H9 (cell line): Measurements from ENCODE around the gene TFF1. TPM values are rescaled to one million over a fixed set of nuclear protein-coding genes. Genes with fewer than 3 reads are reported as not detected.

Experiments
- DNase-seq: peaks from one replicate; pipeline ENCODE4 v3.0.0-alpha.2; 2017
- H2AFZ ChIP-seq: one replicate; pipeline ENCODE4 v1.6.1; 2013; ENCODE audit warnings: mild to moderate bottlenecking, low read length, control low read depth, moderate library complexity
- H2AK5ac ChIP-seq: 2 replicates; pipeline ENCODE4 v1.6.1; 2013; ENCODE audit warnings: low read length, control low read depth, mixed read lengths; ENCODE audit not compliant: insufficient read length
- H2BK120ac ChIP-seq: one replicate; pipeline ENCODE4 v1.6.1; 2013; ENCODE audit warnings: low read depth, mild to moderate bottlenecking, low read length, control low read depth, inconsistent platforms; ENCODE audit not compliant: poor library complexity, severe bottlenecking
- H2BK12ac ChIP-seq: 2 replicates; pipeline ENCODE4 v1.6.1; 2013; ENCODE audit warnings: low read length, control low read depth, mixed read lengths, low read depth; ENCODE audit not compliant: insufficient read length
- H2BK15ac ChIP-seq: 2 replicates; pipeline ENCODE4 v1.6.1; 2013; ENCODE audit warnings: low read depth, low read length, control low read depth
- H2BK20ac ChIP-seq: one replicate; pipeline ENCODE4 v1.6.1; 2013; ENCODE audit warnings: low read depth, mild to moderate bottlenecking, low read length, control low read depth, inconsistent platforms; ENCODE audit not compliant: poor library complexity, severe bottlenecking
- H2BK5ac ChIP-seq: 2 replicates; pipeline ENCODE4 v1.6.1; 2013; ENCODE audit warnings: low read length, control low read depth, mixed read lengths; ENCODE audit not compliant: insufficient read length
- H3K14ac ChIP-seq: 2 replicates; pipeline ENCODE4 v1.6.1; 2013; ENCODE audit warnings: low read length, control low read depth; ENCODE audit not compliant: insufficient read depth
- H3K18ac ChIP-seq: 2 replicates; pipeline ENCODE4 v1.6.1; 2013; ENCODE audit warnings: low read depth, mild to moderate bottlenecking, mixed read lengths, low read length, control low read depth; ENCODE audit not compliant: insufficient read length
- H3K23ac ChIP-seq: 2 replicates; pipeline ENCODE4 v1.6.1; 2013; ENCODE audit warnings: low read length, control low read depth, mixed read lengths, low read depth; ENCODE audit not compliant: insufficient read length
- H3K23me2 ChIP-seq: 2 replicates; pipeline ENCODE4 v1.6.1; 2013; ENCODE audit warnings: low read depth, mild to moderate bottlenecking, mixed read lengths, low read length, control low read depth; ENCODE audit not compliant: insufficient read length, poor library complexity, severe bottlenecking
- H3K27ac ChIP-seq: 2 replicates; pipeline ENCODE4 v1.5.1; 2013; ENCODE audit warnings: low read length, control low read depth, mixed read lengths, low read depth; ENCODE audit not compliant: insufficient read length
- H3K27me3 ChIP-seq: 2 replicates; pipeline ENCODE4 v1.6.1; 2013; ENCODE audit warnings: low read length, control low read depth, inconsistent platforms; ENCODE audit not compliant: insufficient read depth
- H3K4ac ChIP-seq: 2 replicates; pipeline ENCODE4 v1.6.1; 2013; ENCODE audit warnings: low read depth, mild to moderate bottlenecking, control low read depth, inconsistent platforms, low read length, moderate library complexity
- H3K4me1 ChIP-seq: 2 replicates; pipeline ENCODE4 v1.6.1; 2013; ENCODE audit warnings: low read length, control low read depth, inconsistent platforms; ENCODE audit not compliant: insufficient read depth
- H3K4me2 ChIP-seq: 2 replicates; pipeline ENCODE4 v1.6.1; 2013; ENCODE audit warnings: low read length, control low read depth, mixed read lengths; ENCODE audit not compliant: insufficient read length, insufficient read depth
- H3K56ac ChIP-seq: 2 replicates; pipeline ENCODE4 v1.6.1; 2013; ENCODE audit warnings: low read depth, mild to moderate bottlenecking, mixed read lengths, low read length, control low read depth; ENCODE audit not compliant: insufficient read length
- H3K79me1 ChIP-seq: 2 replicates; pipeline ENCODE4 v1.6.1; 2013; ENCODE audit warnings: low read depth, mild to moderate bottlenecking, moderate library complexity, low read length, control low read depth, inconsistent platforms; ENCODE audit not compliant: insufficient read depth, poor library complexity, severe bottlenecking
- H3K79me2 ChIP-seq: 2 replicates; pipeline ENCODE4 v1.6.1; 2013; ENCODE audit warnings: low read length, control low read depth, inconsistent platforms; ENCODE audit not compliant: insufficient read depth
- H3K9ac ChIP-seq: 2 replicates; pipeline ENCODE4 v1.6.1; 2013; ENCODE audit warnings: low read length, control low read depth, mixed read lengths; ENCODE audit not compliant: insufficient read length; ENCODE audit errors: extremely low read depth
- H3K9me3 ChIP-seq: one replicate; pipeline ENCODE4 v1.6.1; 2013; ENCODE audit warnings: low read depth, low read length, inconsistent platforms; ENCODE audit not compliant: control insufficient read depth
- H3T11ph ChIP-seq: one replicate; pipeline ENCODE4 v1.6.1; 2013; ENCODE audit warnings: mild to moderate bottlenecking, low read length, control low read depth, inconsistent platforms
- H4K20me1 ChIP-seq: one replicate; pipeline ENCODE4 v1.6.1; 2013; ENCODE audit not compliant: control insufficient read depth, insufficient read length, insufficient read depth
- H4K5ac ChIP-seq: 2 replicates; pipeline ENCODE4 v1.6.1; 2013; ENCODE audit warnings: low read depth, mild to moderate bottlenecking, mixed read lengths, low read length, control low read depth; ENCODE audit not compliant: insufficient read length
- H4K8ac ChIP-seq: replicated peaks from 2 replicates; pipeline ENCODE4 v1.6.1; 2013; ENCODE audit warnings: low read length, control low read depth, mixed read lengths, low read depth; ENCODE audit not compliant: insufficient read length
- H4K91ac ChIP-seq: 2 replicates; pipeline ENCODE4 v1.6.1; 2013; ENCODE audit warnings: low read depth, mild to moderate bottlenecking, moderate library complexity, mixed read lengths, low read length, control low read depth; ENCODE audit not compliant: insufficient read length
- H3K27ac Mint-ChIP-seq, 3 experiments: 2 replicates in 2 of 3; 3 replicates in 1 of 3; pipeline ENCODE4 v1.8.0; 2020 to 2021; ENCODE audit warnings: mixed read lengths in 3 of 3, mild to moderate bottlenecking in 1 of 3, moderate library complexity in 1 of 3
- H3K27me3 Mint-ChIP-seq: 2 replicates; pipeline ENCODE4 v1.8.0; 2021; ENCODE audit warnings: low read depth, mild to moderate bottlenecking, moderate library complexity, mixed read lengths
- H3K36me3 Mint-ChIP-seq, 3 experiments: 2 replicates in 2 of 3; 3 replicates in 1 of 3; pipeline ENCODE4 v1.8.0; 2020 to 2021; ENCODE audit warnings: low read depth in 3 of 3, mixed read lengths in 3 of 3; ENCODE audit not compliant: insufficient read depth in 1 of 3
- H3K4me1 Mint-ChIP-seq, 2 experiments: 2 replicates each; pipeline ENCODE4 v1.8.0; 2020; ENCODE audit warnings: mixed read lengths in 2 of 2
- H3K4me3 Mint-ChIP-seq, 2 experiments: 2 replicates in 1 of 2; 3 replicates in 1 of 2; pipeline ENCODE4 v1.8.0; 2020 to 2021; ENCODE audit warnings: mild to moderate bottlenecking in 2 of 2, mixed read lengths in 2 of 2, moderate library complexity in 1 of 2
- H3K9me3 Mint-ChIP-seq, 2 experiments: 2 replicates in 1 of 2; 3 replicates in 1 of 2; pipeline ENCODE4 v1.8.0; 2020; ENCODE audit warnings: mild to moderate bottlenecking in 2 of 2, mixed read lengths in 2 of 2, moderate library complexity in 1 of 2
- CTCF ChIP-seq: fragments of 200-600 bp; sonication (generic); conservative IDR thresholded peaks from 3 replicates; pipeline ENCODE4 v1.8.0; 2021; ENCODE audit warnings: antibody characterized with exemption, mild to moderate bottlenecking
- WGBS: extraction: QIAGEN DNeasy Blood & Tissue Kit; methylation state at CpG from one replicate; pipeline ENCODE4 v1.1.7; 2013; ENCODE audit warnings: missing lambda C conversion rate, low lambda C conversion rate, mixed read lengths; ENCODE audit not compliant: insufficient read length; ENCODE audit errors: extremely low coverage; 5-methylcytosine and 5-hydroxymethylcytosine counted together
- total RNA-seq: library from RNA; stranded (reverse); gene quantifications from 2 replicates; pipeline ENCODE4 v1.2.1, GENCODE V29; 2021

Gene TFF1
- total RNA-seq, 1 experiment from 2014 or later, result not detected

- no peak for DNase-seq
- Mint-ChIP-seq H3K4me3 (no peak overlapping the region), H3K36me3 (no peaks in the 10 kb centered on the region), H3K9me3 (no peaks in the 10 kb centered on the region; a peak in 1 of 5 replicates), H3K27me3 (peaks cover 31% of the 10 kb centered on the region), H3K27ac (no peak overlapping the region), H3K4me1 (peaks cover 6 to 11% of the 10 kb centered on the region in 2 experiments)
- no peak overlapping the region for H4K5ac ChIP-seq
- H2BK15ac ChIP-seq, result no peak overlapping the region
- no peaks in the 10 kb centered on the region for H3K27me3 ChIP-seq
- H3K27ac ChIP-seq, result no peak overlapping the region
- no peak overlapping the region for H2AK5ac ChIP-seq
- no peak overlapping the region for H3K4me2 ChIP-seq
- H3K23me2 ChIP-seq, result no peaks in the 10 kb centered on the region
- no peak overlapping the region for H3K18ac ChIP-seq
- H2BK12ac ChIP-seq, result no peak overlapping the region
- H3K4me1 ChIP-seq, result no peaks in the 10 kb centered on the region
- H3K4ac ChIP-seq, result no peak overlapping the region
- no peak overlapping the region for H2BK120ac ChIP-seq
- no peaks in the 10 kb centered on the region for H4K20me1 ChIP-seq
- no peak overlapping the region for H3K14ac ChIP-seq
- no peaks in the 10 kb centered on the region for H3K79me1 ChIP-seq
- no peak overlapping the region for H2BK5ac ChIP-seq
- no peak overlapping the region for H4K8ac ChIP-seq
- no peaks in the 10 kb centered on the region for H3K9me3 ChIP-seq
- H3T11ph ChIP-seq, result no peak overlapping the region
- no peak overlapping the region for H3K23ac ChIP-seq
- H3K79me2 ChIP-seq, result no peaks in the 10 kb centered on the region
- no peak overlapping the region for H4K91ac ChIP-seq
- H2AFZ ChIP-seq, result no peak overlapping the region
- TF ChIP-seq CTCF, result no peak
- no peak overlapping the region for H3K56ac ChIP-seq
- no CpG with 5 or more reads among the region's 16 CpGs for WGBS
- H3K9ac ChIP-seq, result no peak overlapping the region
- no peak overlapping the region for H2BK20ac ChIP-seq
These were observed 7.6 kb upstream of the TFF1 start for GRCh38 chr21:42373908-42374455.
